LoVo (cell line): Measurements from ENCODE around the gene RPS21.
"Not testable (repeated sequence)": the region's sequence is repeated elsewhere in the genome, so short reads cannot be mapped to it uniquely, and the experiment has no call there.

Experiments
- DNase-seq: peaks from one replicate; pipeline ENCODE4 v3.0.0-alpha.2; 2016; ENCODE audit warnings: low spot score

The RPS21 gene

DNA sequence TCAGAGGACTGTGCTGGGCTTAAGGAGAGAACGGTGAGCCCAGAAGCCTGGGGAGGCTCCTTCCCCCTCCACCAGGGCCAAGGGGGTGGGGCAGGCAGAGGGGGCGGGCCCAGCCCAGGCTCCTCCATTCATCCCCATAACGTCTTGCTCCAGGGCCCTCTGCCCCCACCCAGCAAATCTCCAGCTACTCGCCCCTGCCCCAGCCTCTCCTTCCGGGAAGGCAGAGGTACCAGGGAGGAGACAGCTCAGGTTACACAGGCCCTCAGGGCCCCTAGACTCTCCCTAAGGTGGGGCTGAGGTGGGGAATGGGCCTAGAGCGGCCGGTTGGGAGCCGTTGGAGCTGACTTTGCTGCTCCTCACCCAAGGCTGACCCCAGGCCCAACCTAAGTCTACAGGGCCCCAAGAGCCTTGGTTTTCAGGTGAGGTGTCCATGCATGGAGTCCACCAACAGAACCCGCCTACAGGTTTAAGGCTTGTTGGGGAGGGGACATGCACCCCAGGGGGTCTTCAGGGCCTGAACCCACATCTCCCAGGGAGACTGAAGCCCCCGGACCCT is 21.0 kb upstream of the RPS21 start:
- peak; percentile 35 for DNase-seq

DNA sequence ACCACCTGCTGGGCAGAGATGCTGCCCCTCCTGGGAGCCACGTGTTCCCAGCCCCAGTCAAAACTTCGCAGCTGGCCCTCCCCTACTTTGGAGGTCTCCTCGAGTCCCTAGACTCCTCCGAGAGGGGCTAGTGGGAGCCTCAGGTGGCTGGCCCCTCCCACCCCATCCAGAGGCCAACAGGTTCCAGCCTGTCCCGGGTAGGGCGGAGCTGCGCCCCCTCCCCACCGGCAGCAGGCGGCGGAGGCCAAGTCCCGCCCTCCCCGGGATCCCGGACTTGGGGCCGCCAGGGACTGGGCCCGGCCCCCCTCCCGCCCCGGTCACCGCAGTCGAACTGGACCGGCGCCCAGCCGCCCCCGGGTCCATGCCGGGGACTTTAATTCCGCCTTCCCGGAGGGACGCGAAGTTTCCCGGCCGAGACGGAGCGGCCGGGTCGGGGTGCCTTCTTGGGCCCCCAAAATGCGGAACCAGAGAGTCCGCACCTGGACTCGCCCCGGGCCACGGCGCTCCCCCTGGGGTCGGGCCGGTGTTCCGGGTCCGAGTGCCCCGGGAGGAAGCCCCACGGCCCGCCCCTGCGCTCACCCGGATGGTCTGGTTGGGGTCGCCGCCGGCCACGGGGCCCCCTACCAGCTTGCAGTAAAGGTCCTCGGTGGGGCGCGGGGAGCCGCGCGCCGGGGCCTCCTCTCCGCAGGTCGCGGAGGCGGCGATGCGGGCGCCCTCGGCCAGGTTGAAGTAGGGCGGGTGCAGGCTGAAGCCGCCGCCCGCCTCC is 20.4 kb upstream of the RPS21 start:
- DNase-seq = no peak

DNA sequence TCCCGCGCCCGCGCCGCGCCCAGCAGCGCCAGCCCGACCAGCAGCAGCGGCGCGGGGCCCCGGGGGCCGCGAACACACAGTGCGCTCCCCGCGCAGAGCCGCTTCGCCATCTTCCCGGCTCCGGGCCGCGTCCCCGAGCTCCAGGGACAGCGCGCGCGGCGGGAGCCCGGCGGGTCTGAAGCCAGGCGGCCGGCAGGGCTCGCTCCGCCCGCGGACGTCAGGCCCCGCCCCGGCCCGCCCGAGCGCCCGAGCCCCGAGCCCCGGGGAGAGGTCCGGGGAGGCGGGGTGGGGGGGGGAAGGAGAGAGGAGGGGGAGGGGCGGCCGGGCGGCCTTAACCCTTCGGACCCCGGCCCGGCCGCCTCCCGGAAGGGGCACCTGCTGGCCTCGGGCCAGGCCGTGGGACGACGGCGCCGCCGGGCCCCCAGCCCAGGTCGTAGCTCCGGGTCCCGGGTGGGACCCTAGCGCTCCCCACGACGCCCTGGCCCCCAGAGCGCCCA is 19.7 kb upstream of the RPS21 start, which contains the start of gene LAMA5:
LAMA5 (minus strand) TSS at position 177 of the 497 bp plus-strand sequence; CDS start at position 110, 67 bp downstream.
- peak; percentile 63 for DNase-seq

DNA sequence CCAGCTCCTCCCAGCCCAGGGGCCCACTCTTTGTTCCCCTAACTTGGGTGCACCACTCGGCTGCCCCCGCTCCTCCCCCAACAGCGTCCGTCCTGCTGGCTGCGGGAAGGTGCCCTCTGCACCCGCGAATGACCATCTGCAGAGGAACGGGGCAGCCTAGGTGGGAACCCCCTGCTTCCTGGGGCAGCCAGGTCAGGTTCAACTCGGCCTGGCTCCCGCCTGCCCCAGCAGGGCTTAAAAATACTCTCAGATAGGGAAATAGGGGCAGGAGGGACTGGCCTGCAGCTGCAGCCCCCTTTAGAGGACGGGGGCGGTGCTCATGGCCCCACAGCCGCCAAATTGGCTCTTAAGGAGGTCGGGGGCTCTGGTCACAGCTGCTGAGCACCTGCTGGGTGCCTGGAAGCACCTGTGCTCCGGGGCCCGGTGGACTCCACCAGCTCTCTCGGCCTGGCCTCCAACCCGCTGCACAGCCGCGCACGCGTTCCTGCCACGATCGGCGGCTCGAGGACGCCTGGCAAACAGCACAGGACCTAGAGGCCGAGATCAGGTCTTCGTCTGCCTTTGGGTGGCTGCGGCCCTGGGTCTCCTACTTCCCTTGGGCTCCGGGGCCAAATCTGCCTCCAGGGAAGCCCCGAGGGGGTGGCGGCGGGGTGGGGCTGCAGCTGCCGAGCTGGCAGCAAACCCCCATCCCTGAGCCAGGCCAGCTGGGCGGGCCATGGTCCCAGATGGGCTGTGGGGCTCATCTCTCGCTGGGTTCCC is 19.1 kb upstream of the RPS21 start:
- DNase-seq = no peak

DNA sequence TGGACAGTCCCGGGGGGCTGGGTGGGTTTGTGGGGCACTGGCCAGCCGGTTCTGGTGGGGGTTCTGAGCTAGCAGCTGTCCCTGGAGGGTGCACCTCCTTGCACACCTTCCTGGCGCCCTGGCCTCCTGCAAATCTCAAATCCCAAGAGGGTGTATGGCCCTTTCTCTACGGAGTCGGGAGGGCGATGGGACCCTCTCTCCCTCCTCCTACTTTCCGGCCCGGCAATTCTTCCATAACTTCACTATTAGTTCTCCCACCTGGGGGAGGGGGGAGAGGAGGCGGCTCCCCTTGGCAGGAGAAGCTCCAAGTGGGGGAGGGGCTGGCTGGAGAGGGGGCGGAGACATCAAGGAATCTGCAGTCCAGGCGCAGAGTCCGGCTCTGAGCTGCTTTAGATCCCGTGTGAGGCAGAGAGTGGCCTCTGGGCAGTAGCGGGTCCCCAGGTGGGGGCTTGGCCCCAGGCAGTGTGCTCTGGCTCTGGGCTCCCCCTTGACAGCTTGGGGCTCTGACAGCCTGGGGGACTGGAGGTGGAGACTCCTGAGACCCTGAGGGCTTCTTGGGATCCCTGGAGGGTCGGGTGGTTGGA is 18.4 kb upstream of the RPS21 start:
- DNase-seq = no peak

DNA sequence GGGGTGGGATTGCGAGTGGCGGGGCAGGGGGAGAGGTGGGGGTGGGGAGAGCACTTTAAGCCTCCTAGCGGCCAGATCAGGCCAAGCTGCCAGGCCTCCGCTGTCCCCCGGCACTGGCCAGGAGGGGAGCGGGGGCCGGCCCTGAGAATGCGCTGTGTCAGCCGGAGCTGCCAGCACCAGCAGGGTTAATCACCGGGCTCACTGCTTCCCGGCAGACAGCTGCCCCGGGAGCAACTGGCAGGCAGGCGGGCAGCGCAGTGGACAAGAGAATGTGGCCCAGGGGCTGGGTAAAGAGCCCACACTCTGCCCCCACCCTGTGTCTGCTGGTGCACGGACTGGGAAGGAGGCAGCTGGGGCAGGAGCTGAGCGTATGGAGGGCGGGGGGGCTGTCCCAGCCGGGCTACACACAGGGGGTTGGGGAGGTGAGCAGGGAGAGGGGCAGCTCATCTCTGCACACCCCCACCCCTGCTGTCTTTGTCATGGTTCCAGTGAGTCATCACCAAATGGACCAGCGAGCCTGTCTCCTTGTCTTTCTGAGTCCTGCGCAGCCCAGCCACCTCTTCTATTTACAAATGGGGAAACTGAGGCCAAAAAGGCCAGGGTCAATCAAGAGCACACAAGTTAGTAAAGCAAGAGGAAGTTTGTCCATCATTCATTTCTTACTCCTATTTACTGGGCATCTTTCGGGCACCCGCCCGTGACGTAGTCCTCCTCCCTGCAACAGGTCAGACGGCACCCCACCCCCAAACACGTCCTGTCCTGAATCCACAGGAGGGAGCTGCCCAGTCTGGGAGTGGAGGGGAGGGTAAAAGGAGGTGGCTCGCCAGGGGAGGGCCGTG is 17.7 kb upstream of the RPS21 start:
- no peak for DNase-seq

DNA sequence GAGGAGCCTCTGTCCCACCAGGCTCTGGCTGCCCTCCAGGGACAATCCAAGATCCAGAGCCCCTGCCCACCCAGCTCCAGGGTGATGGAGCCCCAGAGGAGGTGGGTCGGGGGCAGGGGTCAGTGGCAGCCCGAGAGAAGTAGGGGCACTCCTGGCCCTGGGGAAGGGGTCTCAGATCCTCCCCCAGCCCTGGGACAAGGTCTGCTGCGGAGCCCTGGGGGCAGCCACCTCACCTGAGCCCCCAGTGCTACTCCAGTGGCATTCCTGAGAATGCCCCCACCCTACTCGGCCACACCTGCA is 17.1 kb upstream of the RPS21 start:
- no peak for DNase-seq

DNA sequence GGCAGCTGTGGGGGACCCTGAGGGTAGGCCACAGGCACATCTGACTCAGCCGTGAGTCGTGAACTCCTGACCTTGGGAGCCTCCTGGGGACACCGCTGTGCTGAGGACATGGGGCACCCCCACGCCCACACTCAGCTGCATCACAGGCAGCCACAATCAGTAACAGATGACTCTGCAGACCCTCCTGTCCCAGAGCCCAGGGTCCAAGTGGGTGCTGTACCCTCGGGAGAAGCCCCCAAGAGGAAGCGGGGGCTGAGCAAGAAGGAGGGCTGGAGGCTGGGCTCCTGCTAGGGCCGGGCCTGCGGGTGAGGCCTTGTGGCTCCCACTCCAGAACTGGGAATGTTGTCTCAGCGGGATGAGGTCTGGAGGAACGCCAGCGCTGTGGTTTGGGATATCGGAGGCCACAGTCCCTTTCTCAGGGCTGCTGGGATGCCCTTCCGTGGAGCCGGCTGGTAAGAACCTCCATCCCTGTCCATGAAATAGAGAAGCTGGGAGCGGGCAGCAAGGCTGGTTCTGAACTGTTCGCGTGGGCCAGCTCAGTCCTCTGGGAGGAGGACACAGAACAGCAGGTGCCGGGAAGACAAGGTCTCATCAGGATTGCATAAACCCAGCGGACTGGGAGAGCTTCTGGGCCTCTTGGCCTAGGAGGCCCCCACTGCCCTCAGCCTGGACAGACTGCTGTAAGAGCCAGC is 16.6 kb upstream of the RPS21 start:
- DNase-seq = peak; percentile 70

DNA sequence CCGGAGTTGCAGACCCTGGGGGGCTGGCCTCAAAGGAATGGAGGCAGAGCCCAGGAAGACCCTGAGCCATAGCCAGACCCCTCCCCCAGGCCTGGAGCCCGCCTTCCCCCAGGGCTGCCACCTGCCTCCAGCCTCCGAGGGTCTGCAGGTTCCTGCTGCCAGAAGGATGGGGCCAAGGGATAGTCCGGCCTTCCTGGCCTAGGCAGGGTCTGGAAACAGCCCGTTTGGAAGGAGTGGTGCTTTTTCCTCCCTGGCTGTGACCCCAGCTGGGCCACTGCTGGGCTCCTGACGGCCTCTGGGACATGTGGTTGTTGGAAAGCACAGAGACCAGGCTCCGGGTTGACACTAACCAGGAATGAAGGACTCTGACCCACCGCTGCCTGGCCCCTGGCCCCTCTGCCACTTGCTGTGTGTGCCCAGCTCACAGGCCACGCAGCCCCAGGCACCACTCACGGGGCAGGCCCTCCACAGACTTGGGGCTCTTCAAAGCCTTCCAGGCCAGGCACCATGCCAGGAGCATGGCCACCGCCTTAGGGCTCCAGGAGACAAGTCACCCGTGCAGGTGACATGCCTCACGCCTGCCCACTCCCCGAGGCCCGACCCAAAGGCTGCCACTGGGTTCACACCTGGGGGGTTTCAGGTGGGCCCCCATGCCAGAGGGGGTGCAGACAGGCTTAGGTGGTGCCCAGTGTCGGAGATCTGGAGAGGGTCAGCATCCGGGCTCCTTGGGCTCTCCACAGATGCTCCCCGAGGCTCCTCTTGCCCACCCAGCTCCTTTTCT is 15.9 kb upstream of the RPS21 start:
- DNase-seq = no peak

DNA sequence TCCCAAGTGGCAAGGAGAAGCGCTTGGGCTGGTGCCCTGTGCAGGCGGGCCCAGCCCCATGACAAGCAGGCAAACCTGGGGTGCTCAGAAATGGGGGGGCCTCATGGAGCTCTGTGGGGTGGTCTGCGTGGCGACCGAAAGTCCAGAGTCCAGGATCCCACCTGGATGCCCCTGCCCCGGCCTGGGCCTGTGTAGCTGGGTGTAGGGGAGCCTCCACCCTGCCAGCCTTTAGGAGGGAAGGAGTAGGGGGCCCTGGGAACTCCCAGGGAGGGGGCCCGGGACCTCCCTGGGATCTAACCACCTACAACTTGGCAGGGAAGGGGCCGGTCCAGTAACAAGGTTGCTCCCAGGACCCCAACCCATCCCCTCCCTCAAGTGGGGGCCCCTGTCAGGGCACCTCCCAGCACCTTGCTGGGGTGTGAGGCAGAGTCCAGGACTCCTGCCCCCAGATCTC is 15.3 kb upstream of the RPS21 start:
- DNase-seq = no peak

DNA sequence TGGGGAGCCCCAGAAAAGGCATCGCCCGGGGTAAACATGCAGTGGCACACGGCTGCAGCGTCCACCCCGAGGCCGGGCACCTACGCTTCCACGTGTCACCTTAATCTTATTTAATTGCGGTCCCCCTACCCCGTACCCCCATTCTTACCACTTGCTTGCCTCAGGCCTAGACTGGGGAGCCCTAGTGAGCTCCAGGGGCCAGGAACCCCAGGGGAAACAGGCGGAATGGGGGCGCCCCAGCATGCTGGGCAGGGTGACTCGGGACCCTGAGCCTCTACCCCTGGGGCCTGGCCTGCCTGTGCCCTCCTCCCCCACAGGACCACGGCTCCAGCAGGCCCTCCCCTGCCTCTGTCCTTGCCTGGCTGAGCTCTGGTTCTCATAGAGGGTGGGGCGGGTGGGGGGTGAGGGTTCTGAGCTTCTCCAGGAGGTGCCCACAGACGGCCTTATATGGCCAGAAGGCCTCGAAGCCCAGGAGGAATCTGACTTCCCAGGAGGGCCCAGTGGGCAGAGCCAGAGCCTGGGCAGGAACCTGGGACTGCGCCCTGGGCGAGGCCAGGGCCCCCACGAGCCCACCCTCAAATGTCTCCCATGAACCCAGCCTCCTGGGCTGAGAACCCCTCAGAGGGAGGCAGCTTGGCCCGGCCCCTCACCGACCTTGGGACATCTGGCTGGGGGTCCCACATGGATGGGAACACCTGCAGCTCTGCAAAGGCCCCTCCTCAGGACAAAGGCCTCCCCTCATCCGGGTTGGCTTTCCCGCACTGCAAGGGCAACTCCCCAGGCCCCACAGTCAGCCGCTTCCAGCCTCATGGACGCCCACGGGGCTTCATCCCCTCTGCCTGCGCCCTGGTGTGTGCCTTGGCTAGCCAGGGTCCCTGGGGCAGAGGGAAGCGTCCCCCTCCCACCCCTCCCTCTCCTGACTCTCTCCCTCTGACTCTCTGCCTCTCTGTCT is 14.6 kb upstream of the RPS21 start:
- DNase-seq = no peak

DNA sequence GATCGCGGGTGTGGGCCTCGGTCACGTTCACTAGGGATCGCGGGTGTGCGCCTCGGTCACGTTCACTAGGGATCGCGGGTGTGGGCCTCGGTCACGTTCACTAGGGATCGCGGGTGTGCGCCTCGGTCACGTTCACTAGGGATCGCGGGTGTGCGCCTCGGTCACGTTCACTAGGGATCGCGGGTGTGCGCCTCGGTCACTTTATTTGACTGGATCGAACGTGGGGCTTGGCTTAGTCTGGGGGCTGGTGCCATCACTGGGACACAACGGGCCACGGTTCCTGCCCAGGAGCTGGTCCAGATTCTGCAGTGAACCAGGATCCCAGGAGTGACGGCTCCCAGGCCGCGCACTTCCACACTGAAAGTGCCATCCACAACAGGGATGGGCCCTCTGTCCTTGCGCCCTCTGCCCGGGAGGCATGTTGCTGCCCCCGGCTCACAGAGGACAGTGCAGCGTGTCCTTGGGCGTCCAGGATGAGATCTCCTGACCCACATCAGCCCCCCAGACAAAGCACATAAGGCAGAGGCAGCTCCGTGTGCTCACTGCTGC is 13.2 kb upstream of the RPS21 start:
- not testable (repeated sequence) for DNase-seq

DNA sequence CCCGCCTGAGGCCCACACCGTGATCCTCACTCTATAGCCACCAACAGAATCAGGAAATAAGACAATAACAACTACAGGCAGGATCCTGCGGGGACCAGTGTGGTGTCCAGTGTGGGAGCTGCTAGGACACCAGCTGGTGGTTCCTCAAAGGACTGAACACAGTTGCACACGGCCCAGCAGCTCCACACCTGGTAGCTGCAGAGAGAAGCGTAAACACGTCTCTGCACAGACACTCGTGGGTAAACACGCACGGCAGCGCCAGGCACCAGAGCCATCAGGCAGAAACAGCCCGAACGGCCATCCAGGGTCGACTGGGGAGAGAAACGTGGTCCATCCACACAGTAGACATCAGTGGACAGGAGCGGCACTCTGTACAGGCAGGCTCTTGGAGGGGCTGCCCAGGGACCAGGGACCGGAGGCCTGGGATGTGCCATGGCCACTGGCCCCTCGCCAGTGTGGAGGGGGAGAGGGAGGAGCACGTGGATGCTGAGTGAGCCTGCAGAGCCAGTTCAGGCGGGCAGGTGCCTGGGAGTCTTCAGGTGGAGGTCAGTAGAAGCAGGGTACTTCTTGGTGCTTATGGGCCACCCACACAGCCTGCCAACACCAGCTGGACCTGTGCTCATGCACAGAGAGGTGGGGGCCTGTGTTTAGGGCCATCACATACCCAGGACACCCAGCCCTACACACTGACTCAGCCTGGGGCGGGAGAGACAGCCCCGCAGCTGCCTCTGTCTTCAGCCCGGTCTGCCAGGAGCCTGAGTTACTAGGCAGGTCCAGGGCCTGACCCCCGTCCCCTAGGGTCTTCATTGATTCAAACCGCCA is 12.4 kb upstream of the RPS21 start:
- DNase-seq = no peak

DNA sequence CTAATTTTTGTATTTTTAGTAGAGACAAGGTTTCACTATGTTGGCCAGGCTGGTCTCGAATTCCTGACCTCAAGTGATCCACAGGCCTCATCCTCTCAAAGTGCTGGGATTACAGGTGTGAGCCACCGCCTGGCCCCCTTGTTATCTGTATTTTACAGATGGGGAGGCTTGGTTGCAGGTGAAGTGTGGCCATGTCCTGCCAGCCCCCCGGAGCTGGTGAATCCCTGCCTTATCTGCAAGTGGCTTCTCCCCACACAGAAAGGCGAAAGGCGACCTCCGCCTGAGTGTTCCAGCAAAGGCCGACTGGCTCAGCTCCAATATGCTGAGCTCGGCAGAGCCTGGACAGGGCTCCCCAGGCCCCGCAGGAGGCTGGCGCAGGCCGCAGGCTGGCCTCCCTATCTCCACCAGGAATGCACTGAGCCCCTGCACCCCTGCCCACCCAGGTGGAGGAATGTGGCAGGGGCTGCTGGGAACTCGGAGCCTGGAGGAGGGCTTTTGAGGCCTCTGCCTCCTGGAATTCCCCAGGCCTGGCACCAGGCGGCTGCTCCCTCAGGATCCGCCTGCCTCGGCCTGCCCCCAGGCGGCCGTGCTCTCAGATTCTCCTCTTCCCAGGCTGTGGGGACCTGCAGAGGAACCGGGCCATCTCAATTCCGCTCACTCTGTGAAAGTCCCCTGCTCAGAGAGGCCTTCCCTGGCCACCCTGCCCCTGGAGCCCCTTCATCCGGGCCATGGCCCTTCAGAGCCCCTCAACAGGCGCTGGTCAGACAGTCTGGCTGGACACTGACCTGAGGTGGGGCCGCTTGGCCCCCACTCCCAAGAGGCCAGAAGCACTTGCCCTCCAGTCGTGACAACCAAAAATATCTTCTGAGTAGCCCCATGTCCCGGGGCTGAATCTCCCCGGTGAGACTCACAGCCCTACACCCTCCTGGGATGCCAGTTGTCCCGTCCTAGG is 10.5 kb upstream of the RPS21 start:
- no peak for DNase-seq

DNA sequence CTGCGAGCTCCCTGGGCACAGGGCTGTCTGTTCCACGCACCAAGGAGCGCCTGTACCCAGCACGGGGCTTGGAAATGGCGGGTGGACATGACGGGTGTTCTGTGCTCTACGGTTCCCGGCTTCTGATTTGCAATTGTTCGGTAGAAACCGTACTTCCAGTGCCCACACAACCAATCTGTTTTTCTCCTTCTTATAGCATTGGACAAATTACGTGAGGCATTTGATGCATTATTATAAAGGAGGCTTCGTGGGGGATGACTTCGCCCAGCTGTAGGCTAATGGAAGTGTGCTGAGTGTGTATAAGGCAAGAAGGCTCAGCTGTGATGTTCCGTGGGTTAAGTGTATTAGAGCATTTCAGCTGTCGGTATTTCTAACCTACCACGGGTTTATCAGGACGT is 9.8 kb upstream of the RPS21 start:
- no peak for DNase-seq

DNA sequence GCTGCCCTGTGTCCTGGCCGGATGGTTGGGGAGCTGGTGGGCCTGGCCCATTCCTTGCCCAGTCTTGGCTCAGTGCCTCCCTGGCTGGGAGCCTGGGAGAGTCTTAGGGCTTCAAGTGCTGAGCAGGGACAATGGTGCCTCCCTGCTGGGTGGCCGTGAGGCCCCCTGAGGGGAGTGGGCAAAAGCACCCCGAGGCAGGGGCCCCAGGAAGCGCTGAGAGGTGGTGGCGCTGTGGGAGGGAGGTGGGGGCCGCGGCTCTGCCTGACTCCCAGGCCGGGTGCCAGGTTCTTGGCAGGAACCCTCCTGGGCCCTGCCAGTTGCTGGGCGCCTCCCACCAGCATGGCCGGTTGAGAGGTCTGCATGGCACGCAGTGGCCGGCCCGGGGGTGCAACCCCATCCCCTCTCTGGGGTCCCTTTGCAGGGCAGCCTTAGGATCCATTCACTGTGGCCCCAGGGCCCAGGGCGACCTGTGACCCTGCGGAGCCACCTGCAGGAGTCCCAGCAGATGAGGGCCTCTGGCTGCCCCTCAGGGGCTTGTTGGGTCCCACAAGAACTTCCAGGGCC is 9.2 kb upstream of the RPS21 start:
- DNase-seq = no peak
